Measurements from ENCODE around the gene AP5S1. TPM values are rescaled to one million over a fixed set of nuclear protein-coding genes. Genes with fewer than 3 reads are reported as not detected.
"Not testable (repeated sequence)": the region's sequence is repeated elsewhere in the genome, so short reads cannot be mapped to it uniquely, and the experiment has no call there.

AP5S1 gene
- polyA plus RNA-seq, 1 donor (not counting 4 experiments of a cell fraction or from before 2014, with no cell fraction given) = 5.2 TPM

- Histone ChIP-seq H3K9me1 (ENCODE audit: control insufficient read depth, extremely low read depth, insufficient read depth, low read length) (no peaks in the 10 kb centered on the region), H3K27me3 (ENCODE audit: control insufficient read depth, extremely low read depth, insufficient read depth, low read length) (no peaks in the 10 kb centered on the region), H3K36me3 (ENCODE audit: control insufficient read depth in 2 of 2, extremely low read depth in 1 of 2, insufficient read depth in 2 of 2, low read length in 2 of 2) (no peaks in the 10 kb centered on the region), H4K20me1 (ENCODE audit: control insufficient read depth, extremely low read depth, insufficient read depth, low read length) (no peaks in the 10 kb centered on the region), H3K27ac (ENCODE audit: control insufficient read depth, insufficient read depth, low read length) (no peak overlapping the region), H3K79me2 (ENCODE audit: control insufficient read depth, insufficient read depth, low read length) (peaks cover 16% of the 10 kb centered on the region), H3K4me2 (ENCODE audit: control insufficient read depth, extremely low read depth, insufficient read depth, low read depth, low read length) (no peak overlapping the region), H3K4me1 (ENCODE audit: control insufficient read depth, extremely low read depth, insufficient read depth, low read length) (peaks cover 18% of the 10 kb centered on the region), H3K9ac (ENCODE audit: control insufficient read depth, extremely low read depth, insufficient read depth, low read length) (no peak overlapping the region), H3K4me3 (ENCODE audit: control insufficient read depth in 2 of 3, extremely low read depth in 1 of 3, insufficient read depth in 2 of 3, low read depth in 1 of 3, low read length in 3 of 3) (no peak overlapping the region), H3K9me3 (ENCODE audit: control insufficient read depth, low read depth, low read length) (no peaks in the 10 kb centered on the region), H2AFZ (ENCODE audit: control insufficient read depth, low read length) (no peak overlapping the region)
- DNase-seq (ENCODE audit: low read depth, low spot score) (no peak), FAIRE-seq (no peak)
- dilution Hi-C loops (cut with MboI; ENCODE audit: extremely low pct_ligation_motif_present, low sequenced_read_pairs) = no loop called here
- no peak for TF ChIP-seq EZH2 (IDR thresholded peaks at IDR 0.05; ENCODE audit: low read length)
- no peak for TF ChIP-seq CTCF (optimal IDR thresholded peaks at IDR 0.05 in 1 of 3, IDR thresholded peaks at IDR 0.05 in 1 of 3, conservative IDR thresholded peaks at IDR 0.05 in 1 of 3; ENCODE audit: extremely low read depth in 1 of 3, insufficient read depth in 2 of 3, low read length in 3 of 3)
Observed at GRCh38 chr20:3843490-3843889, 23.1 kb downstream of the AP5S1 start.

GRCh38 chr20:3843990-3844619, 23.8 kb downstream of the AP5S1 start:
- dilution Hi-C loops (cut with MboI; ENCODE audit: extremely low pct_ligation_motif_present, low sequenced_read_pairs); H4K20me1 ChIP-seq (ENCODE audit: control insufficient read depth, extremely low read depth, insufficient read depth, low read length); H3K9me1 ChIP-seq (ENCODE audit: control insufficient read depth, extremely low read depth, insufficient read depth, low read length); H3K4me3 ChIP-seq (ENCODE audit: control insufficient read depth in 2 of 3, extremely low read depth in 1 of 3, insufficient read depth in 2 of 3, low read depth in 1 of 3, low read length in 3 of 3); H3K36me3 ChIP-seq (ENCODE audit: control insufficient read depth in 2 of 2, extremely low read depth in 1 of 2, insufficient read depth in 2 of 2, low read length in 2 of 2); H3K9ac ChIP-seq (ENCODE audit: control insufficient read depth, extremely low read depth, insufficient read depth, low read length); DNase-seq (ENCODE audit: low read depth, low spot score); FAIRE-seq; H3K4me2 ChIP-seq (ENCODE audit: control insufficient read depth, extremely low read depth, insufficient read depth, low read depth, low read length); H2AFZ ChIP-seq (ENCODE audit: control insufficient read depth, low read length); H3K27me3 ChIP-seq (ENCODE audit: control insufficient read depth, extremely low read depth, insufficient read depth, low read length); H3K27ac ChIP-seq (ENCODE audit: control insufficient read depth, insufficient read depth, low read length); H3K9me3 ChIP-seq (ENCODE audit: control insufficient read depth, low read depth, low read length): not testable (repeated sequence)
- Histone ChIP-seq H3K79me2 (ENCODE audit: control insufficient read depth, insufficient read depth, low read length) (peaks cover 23% of the 10 kb centered on the region), H3K4me1 (ENCODE audit: control insufficient read depth, extremely low read depth, insufficient read depth, low read length) (peaks cover 18% of the 10 kb centered on the region)

GRCh38 chr20:3846378-3846739, 26.0 kb downstream of the AP5S1 start:
- TF ChIP-seq EZH2 (IDR thresholded peaks at IDR 0.05; ENCODE audit: low read length) (no peak), CTCF (optimal IDR thresholded peaks at IDR 0.05 in 1 of 3, IDR thresholded peaks at IDR 0.05 in 1 of 3, conservative IDR thresholded peaks at IDR 0.05 in 1 of 3; ENCODE audit: extremely low read depth in 1 of 3, insufficient read depth in 2 of 3, low read length in 3 of 3) (no peak)
- H3K9ac ChIP-seq (ENCODE audit: control insufficient read depth, extremely low read depth, insufficient read depth, low read length) = peak overlapping the region; percentile 80
- peaks cover 18% of the 10 kb centered on the region for H3K4me1 ChIP-seq (ENCODE audit: control insufficient read depth, extremely low read depth, insufficient read depth, low read length)
- H4K20me1 ChIP-seq (ENCODE audit: control insufficient read depth, extremely low read depth, insufficient read depth, low read length) = no peaks in the 10 kb centered on the region
- H3K27ac ChIP-seq (ENCODE audit: control insufficient read depth, insufficient read depth, low read length) = peak overlapping the region; percentile 73
- H3K36me3 ChIP-seq (ENCODE audit: control insufficient read depth in 2 of 2, extremely low read depth in 1 of 2, insufficient read depth in 2 of 2, low read length in 2 of 2) = peaks cover 0 to 3% of the 10 kb centered on the region in 2 experiments
- peak overlapping the region; percentile 82 for H3K4me2 ChIP-seq (ENCODE audit: control insufficient read depth, extremely low read depth, insufficient read depth, low read depth, low read length)
- no peaks in the 10 kb centered on the region for H3K9me1 ChIP-seq (ENCODE audit: control insufficient read depth, extremely low read depth, insufficient read depth, low read length)
- H3K9me3 ChIP-seq (ENCODE audit: control insufficient read depth, low read depth, low read length) = no peaks in the 10 kb centered on the region
- H3K79me2 ChIP-seq (ENCODE audit: control insufficient read depth, insufficient read depth, low read length) = peaks cover 31% of the 10 kb centered on the region
- H3K4me3 ChIP-seq (ENCODE audit: control insufficient read depth in 2 of 3, extremely low read depth in 1 of 3, insufficient read depth in 2 of 3, low read depth in 1 of 3, low read length in 3 of 3) = peak overlapping the region; percentile 68 to 98 (median 73)
- FAIRE-seq (no peak), DNase-seq (ENCODE audit: low read depth, low spot score) (no peak)
- dilution Hi-C loops (cut with MboI; ENCODE audit: extremely low pct_ligation_motif_present, low sequenced_read_pairs) = no loop called here
- H3K27me3 ChIP-seq (ENCODE audit: control insufficient read depth, extremely low read depth, insufficient read depth, low read length) = no peaks in the 10 kb centered on the region
- H2AFZ ChIP-seq (ENCODE audit: control insufficient read depth, low read length) = peak overlapping the region; percentile 27
